Tibial nerve (tissue), 3 donors: ENCODE measurements around the gene DAB1.

Source experiments
- POLR2A ChIP-seq, 2 donors: fragments of 450-650 bp; IDR thresholded peaks; one replicate each; pipeline ENCODE4 v1.6.1; 2017; ENCODE audit warnings: antibody characterized with exemption in 2 of 2, mild to moderate bottlenecking in 2 of 2, moderate library complexity in 2 of 2
- TF ChIP-seq, protein P1 (sequence below), 5 experiments: fragments of 200-600 bp in 3 of 5; fragments of 450-650 bp in 2 of 5; sonication (generic) in 3 of 5; IDR thresholded peaks; one replicate each; pipeline ENCODE4 v1.5.1; 2016 to 2019; ENCODE audit warnings: antibody characterized with exemption in 5 of 5, mild to moderate bottlenecking in 3 of 5, moderate library complexity in 2 of 5

DNA sequence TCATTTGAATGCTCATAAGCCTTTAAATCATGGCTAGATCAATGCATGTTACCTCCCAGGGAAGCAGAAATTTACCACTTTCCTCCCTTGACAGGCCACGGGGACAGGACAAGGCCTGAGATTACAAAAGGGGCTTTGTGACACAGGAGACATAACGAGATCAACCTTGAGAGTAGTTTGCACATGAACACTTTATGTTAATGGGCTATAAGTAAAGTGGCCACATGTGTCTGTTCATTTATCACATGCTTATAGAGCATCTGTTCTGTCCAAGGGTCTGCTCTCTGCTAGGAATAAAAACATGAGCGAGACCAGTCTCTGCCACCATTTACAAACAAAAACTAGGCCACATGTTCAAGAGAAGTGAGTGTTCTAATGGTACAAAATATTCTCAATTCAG, 314.0 kb downstream of the DAB1 start:
- TF ChIP-seq, protein P1, sequence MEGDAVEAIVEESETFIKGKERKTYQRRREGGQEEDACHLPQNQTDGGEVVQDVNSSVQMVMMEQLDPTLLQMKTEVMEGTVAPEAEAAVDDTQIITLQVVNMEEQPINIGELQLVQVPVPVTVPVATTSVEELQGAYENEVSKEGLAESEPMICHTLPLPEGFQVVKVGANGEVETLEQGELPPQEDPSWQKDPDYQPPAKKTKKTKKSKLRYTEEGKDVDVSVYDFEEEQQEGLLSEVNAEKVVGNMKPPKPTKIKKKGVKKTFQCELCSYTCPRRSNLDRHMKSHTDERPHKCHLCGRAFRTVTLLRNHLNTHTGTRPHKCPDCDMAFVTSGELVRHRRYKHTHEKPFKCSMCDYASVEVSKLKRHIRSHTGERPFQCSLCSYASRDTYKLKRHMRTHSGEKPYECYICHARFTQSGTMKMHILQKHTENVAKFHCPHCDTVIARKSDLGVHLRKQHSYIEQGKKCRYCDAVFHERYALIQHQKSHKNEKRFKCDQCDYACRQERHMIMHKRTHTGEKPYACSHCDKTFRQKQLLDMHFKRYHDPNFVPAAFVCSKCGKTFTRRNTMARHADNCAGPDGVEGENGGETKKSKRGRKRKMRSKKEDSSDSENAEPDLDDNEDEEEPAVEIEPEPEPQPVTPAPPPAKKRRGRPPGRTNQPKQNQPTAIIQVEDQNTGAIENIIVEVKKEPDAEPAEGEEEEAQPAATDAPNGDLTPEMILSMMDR (IDR thresholded peaks at IDR 0.05): no peak
- TF ChIP-seq POLR2A (IDR thresholded peaks at IDR 0.05): no peak
